NCI-H82 treated with DMSO at 0.1 percent for 48 hours (cell line): Measurements from ENCODE around the gene PRKAG1.

Source experiments
- DNase-seq: peaks from one replicate; lab custom pipeline; 2025; ENCODE audit not compliant: unreplicated experiment; lab: John Stamatoyannopoulos, UW

Gene PRKAG1

DNA sequence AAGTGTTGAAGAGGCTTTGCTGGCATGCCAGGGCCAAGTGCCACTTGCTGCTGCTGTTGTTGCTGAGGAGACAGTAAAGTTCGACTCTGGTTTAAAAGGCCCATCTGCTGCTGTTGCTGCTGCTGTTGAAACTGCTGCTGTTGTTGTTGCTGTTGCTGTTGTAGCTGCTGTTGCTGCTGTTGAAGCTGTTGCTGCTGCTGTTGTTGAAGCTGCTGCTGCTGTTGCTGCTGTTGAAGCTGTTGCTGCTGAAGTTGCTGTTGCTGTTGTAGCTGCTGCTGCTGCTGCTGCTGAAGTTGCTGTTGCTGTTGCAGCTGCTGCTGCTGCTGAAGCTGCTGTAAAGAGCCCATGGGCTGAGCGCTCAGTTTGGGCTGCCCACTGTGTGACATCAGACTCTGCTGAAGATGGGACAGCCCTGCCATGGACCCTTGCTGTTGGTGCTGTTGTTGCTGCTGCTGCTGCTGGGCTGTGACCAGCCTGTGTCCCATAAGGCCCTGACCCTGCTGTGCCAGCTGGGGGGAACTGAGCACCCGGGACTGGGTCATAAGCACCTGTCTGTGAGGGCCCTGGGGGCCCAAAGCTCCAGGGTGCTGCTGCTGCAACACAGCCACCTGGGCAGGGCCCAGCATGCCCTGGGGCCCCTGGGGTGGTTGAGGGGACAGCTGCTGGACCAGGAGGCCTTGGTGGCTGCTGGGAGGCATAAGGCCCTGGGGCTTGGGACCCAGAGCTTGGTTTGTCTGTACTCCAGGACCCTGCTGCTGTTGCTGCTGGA lies 14.3 kb upstream of the PRKAG1 start:
- DNase-seq: no peak

DNA sequence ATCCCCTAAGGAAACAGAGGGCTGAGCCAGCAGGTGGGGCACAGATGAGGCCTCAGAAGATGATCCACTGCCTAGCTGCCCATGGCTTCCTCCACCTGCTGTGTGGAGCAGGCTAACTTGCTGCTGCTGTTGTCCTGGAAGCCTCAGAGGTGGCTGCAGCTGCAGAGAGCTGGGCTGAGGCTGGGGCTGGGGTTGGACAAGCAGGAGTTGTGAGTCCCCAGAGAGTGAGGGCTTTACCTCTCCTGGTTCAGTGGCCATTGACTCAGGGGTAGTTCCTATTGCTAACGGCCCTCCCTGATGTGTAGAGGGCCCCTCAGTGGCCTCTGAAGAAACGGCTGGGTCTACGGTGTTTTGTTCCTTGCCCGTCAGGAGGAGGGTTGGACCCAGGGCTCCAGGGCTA lies 13.7 kb upstream of the PRKAG1 start:
- no peak for DNase-seq

DNA sequence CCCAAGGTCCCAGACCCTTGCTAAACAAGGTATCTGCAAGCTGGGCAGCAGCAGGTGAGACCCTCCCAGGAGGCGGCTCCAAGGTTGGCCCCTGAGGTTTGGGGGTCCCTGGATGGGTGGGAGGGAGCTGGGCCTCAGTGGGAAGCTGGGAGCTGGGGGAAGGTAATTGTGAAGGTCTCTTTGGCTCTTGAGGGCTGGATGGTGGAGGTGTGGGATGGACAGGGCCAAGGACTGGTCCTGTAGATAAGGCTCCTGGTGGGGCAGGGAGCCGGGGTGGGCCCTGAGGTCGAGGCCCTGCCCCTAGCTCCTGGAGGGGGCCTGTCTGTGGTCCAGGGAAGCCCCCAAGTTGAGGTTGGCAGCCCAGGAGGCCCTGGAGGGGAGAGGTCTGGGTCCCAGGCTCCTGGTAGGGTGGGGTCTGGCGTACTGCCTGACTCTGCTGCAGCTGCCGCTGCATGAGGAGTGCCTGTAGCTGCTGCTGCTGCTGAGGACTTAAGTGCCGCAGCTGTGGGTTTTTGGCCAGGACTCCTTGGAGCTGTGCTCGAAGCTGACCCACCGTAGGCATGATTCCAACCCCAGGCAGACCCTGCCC lies 13.1 kb upstream of the PRKAG1 start:
- no peak for DNase-seq

DNA sequence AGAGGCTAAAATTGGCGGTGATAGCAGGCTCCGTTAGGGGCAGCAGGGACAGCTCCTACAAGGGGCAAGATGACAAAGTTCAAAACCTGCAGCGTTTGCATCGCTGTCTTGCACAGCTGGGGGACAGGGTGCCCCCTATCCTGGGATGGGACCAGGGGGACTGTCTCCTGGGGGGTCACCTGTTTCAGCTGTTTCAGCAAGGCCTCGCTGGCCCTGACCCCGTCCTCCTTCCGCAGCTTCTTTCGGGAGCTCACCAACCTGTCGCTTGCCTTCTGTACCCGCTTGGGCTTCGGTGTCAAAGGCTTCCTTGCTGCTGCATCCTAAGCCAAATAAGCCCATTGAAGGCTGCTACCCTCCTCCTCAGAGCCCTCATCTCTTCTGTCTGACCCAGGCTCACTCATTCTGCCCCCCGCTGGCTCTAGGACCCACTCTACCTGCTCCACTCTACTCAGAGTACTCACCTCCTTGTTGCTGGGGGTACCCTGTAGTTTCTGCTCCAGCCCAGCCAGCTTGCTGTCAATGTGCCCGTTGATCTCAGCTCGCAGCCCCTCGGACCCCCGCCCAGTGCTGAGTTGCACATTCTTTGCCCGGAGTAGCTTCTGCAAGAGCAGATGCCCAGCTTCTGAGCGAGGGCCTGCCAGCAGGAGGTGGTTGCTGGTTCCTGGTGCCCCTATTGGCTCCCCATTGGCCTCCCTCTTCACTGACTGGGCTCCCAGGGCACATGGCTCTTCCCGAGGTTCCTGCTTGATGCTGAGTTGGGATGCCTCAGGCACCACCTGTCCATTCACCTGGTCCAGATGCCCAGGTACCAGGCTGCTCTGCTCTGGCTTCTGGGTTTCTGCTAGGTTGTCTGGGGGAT lies 12.4 kb upstream of the PRKAG1 start:
- DNase-seq: no peak

DNA sequence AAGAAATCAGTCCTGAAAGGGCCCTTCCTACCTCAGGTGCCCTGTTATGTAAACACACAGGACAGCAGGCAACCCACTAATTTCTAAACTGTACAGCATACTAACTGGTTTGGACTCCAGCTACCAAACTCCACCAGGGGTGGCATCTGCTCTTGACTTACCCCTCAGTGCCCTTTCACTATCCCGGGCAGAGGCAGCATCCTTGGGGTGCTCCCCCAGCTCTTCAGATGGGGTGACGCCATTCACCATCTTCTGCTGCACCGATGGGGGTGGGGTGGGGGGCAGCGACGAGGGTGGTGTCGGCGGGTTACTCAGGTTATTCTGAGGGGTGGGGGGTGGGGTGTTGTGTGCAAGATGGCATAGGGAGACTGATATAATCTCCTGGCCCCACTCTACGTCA lies 11.5 kb upstream of the PRKAG1 start:
- DNase-seq: no peak

DNA sequence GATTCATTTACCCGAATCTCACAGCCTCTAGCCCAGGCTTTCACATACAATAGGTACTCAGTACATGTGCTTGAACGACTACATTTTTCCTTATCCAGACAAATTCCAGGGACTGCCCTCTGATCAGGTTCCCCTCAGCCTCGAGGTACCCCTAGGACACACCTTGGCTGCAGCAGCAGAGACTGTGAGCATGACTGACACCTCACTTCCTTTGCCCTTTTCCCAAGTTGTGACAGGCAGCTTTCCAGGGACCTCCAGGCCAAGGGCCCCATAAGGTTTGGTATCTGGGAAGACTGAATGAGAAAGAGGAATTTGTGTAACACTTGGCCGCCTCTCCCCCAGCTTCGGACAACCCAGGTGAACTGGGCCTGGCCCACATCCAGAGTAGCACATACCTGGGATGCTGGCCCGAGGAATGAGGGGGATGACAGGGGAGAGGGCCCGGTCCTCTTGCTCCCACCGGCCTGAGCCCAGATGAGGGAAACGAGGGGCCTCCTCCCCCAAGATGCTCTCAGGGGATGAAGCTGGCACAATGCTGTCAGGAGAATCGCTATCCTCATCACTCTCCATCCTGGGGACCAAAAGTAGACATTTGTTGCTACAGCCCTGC lies 10.2 kb upstream of the PRKAG1 start:
- DNase-seq: no peak

DNA sequence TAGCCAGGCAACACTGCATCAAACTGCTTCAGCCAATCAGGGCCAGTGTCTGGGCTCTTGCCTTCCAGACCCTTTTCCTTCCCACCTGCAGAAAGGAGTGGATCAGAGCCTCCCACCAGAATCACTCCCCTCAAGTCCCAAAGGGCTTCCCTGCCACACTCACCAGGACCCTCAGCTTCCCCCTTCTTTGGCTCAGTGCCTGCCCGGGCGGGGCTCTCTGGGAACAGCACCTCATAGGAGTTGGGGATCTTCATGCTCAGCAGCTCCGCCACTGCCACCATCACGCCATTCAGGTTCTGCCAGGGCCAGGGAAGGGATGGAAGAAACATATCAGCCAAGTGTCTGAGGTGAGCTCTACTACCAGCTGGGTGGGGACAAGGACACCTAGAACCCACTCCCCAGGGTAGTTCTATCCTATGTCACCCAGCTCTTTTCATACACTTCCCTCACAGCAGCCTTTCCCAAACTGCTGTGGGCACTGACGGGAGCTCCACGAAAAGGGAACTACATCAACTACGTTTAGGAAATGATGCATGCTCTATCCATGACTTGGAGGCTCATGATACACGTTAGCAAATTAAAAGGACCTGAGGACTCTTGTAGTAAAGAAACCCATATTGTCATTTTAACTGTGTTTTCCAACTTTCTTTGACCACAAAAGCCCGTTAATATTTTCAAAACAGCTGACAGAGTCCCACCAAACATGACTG lies 9.4 kb upstream of the PRKAG1 start:
- no peak for DNase-seq

DNA sequence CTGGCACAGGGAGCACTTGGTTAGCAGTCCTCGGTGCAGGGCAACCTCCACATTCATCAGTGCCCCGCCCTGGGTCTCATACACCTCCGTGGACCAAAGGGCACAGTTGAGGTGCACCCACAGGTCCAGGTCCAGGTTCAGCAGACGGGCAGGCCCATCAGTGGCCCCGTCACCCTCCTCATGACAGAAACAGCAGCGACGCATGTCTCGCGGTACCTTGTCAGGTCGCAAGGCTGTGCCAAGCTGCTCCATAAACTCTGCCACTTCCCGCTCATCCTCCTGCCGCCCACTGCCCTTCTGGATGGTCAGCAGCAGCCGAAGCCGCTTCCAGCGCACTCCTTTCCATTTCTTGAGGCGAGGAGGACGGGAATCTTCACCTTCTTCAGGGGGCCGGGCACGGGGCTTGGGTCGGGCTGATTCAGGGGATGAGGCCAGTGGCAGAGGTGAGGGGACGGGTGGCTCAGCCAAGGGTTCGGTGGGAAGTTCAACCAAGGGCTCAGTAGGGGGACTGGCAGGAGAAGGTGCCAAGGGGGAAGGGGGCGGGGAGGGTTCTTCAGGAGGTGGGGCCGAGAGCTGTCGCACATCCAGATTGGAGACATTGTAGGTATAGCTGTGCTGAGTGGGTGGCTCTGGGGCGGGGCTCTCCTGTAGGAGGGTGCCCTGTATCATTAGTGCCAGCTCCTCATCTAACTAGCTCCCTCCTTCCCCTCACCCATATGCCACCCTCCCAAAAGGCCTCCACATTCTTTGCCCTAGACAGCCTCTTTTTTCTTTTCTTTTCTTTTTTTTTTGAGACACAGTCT lies 8.3 kb upstream of the PRKAG1 start:
- no peak for DNase-seq

DNA sequence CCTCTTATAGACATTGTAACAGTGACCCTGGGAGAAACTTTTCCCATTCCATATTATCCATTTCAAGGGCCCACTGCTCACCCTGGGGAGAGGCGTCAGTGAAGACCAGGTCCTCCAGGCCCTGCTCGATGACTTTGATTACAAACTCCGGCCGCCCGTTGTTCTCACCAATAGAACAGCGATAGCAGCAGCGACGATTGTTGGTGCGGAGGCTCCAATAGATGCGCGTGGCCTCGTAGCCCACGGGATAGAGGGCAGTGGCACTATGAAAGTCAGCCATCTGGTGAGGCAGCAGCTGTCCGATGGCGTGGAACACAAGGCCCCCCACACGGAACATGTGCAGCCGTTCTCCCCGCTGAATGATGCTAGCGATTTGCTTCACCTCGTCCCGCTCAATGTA lies 7.5 kb upstream of the PRKAG1 start:
- no peak for DNase-seq

DNA sequence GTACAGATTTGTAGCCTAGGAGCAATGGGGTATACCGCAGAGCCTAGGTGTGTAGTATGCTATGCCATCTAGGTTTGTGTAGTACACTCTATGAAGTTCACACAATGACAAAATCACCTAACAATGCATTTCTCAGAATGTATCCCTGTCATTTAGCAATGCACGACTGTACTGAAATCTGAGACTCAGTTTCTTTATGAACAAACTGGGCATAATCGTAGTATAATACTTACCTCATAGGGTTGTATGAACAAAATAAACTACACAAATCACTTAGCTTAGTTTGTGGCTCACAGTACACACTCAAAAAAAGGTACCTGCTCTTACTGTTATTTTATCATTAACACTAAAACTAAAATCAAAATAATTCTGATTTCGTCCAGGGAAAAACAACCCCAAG lies 6.9 kb upstream of the PRKAG1 start:
- no peak for DNase-seq

DNA sequence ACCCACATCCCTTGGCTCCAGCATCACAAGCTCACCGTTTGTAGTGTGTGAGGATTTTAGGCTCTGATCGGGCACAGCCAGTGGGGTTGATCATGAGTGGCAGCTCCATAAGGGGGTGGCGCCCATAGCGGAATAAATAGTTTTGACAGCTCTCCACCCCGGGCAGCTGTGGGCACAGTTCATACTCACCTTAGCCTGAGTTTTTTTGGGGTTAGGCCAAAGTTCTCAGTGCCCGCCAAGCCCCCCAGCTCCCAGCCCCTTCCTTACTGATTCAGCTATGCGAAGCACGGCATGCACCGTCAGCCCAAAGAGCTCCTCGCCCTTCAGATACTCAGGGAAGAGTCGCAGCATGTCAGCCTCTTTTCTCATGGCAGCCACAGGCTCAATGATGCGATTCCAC lies 6.0 kb upstream of the PRKAG1 start:
- DNase-seq: no peak

DNA sequence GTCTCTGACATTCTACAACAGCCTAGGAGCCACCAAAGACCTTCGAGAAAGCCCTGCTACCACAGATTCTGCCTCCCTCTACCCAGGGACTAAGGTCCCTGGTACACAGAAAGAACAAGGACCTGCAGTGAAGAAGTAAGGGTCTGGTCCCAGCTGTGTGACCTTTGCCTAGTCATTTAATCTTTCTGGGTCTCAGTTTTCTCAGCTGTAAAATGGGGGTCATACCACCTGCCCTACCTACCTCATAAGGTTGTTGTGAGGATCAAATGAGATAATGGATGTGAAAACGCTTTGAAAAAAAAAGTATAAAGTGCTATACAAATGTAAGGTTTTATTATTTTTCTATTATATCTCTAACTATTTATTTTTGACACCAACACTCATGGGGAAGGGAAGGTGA lies 5.2 kb upstream of the PRKAG1 start:
- no peak for DNase-seq

DNA sequence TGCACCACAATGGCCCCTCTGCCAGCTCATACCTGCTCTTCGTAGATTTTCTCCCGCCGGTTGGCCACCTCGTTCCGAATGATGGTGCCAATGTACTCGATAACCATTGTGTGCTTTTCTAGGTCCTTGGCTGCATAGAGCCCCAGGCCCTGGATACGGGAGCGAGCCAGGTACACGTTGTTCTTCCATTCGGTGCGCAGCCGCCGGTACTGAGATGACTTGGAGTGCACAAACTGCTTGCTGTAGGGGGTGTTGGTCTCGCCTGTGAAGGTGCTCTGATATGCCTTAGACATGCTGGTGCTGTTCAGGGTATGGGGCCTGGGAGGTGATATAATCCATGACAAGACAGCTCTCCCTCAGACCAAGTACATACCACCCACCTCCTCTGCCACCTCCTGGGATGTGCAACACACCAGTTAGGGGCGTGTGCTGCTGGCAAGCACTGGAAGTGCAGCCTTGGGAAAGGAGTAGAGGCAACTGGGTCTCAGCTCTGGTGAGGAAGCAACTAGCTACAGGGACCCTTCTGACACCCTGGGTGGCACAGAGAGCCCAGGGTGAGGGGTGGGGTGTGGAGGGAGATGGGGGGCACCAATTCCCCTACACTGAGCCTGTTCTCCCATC lies 4.1 kb upstream of the PRKAG1 start:
- DNase-seq: no peak

DNA sequence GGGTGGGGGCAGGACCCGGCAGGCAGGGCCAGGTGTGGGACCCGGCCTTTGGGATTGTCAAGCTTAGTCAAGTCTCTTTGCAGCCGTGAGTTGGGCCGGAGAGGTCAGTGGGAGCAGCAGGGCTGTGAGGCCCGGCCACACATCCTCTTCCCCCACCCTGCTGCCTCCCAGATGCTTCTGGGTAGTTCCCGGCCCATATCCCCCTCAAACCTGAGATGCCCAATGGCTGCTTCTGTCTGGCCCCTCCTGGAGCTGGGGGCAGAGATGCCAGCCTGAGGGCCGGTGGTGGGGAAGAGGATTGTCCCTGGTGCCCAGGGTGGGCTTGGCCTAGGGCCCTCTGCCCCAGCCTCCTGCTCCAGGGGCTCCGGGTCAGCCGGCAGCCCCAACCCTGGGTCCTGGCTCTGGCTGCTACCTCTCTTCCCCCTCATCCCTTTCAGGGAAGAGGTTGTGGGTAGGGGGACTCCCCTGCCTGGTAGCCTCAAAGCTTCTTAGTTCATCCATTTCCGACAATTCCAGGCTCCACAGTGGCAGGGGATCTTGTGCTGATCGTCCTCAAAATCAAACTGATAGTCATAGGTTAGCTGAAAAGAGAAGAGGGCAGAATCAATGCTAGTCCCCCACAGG lies 2.8 kb upstream of the PRKAG1 start:
- no peak for DNase-seq

DNA sequence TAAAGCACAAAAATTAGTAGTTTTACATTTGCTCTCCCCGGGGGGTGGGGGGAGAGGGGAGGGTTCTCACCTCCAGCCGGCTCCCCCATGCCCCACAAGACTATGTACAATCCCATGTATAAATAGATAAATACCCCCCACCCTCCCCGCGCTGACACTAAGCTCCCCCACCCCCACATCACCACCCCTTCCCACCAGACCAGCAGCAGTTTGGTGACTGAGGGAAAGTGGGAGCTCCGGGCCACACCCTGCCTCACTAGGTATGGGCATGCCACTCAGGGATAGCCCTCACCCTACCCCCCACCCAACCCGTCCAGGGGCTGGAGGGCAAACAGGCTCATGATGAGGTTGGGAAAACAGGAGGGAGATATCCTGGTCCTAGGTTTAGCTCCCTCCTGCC lies 1.9 kb upstream of the PRKAG1 start:
- no peak for DNase-seq

DNA sequence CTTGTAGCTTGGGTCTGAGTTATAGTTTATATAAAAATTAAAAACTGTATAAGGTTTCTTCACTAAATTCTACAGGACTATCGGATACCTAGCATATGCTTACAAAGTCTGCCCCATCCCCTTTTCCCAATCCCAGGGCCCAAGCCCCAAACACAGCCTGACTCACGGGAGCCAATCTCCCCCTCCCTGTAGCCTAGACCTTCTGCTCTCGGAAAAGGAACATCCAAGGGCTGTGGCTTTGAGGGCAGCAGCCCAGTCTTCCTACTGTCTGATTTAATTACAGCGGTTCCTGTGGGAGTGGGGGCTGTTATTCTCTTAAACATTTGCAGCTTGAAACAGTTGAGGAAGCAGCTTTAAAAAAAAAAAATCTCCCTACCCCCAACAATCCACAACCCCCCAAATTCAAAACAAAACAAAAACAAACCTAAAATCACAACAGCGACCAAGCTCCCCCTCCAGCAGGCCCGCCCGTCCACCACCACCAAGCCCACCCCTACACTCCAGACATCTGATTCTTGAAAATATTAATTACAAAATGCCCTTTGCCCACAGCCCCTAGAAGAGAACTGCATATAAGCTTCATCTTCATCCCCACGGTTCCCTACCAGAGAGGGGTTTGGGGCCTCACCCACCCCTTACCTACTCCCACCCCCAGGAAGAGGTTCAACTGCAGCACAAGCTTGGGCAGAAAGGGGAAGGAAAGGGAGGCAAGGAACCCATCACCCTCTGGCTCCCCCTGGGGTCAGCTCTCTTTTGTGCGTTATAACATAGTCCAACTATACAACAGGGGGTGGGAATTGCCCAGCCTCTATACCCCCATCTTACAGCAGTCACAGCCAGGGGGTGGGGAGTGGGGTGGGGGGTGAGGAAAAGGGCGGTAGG lies 1.1 kb upstream of the PRKAG1 start:
- DNase-seq: no peak

DNA sequence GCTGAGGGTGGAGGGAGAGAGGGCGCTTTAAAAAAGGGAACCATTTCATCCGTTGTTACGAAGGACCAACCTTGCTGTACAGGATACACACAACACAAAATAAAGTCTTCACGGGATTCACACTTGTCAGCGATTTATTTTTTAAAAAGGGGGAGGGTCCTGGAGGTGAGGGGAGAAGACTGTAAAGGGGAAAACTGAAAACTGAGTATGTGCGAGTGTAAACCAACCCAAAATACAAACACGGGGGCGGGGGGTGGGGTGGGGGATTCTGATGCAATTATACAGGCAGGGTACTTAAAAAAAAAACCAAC lies 499 bp upstream of the PRKAG1 start:
- DNase-seq: no peak

DNA sequence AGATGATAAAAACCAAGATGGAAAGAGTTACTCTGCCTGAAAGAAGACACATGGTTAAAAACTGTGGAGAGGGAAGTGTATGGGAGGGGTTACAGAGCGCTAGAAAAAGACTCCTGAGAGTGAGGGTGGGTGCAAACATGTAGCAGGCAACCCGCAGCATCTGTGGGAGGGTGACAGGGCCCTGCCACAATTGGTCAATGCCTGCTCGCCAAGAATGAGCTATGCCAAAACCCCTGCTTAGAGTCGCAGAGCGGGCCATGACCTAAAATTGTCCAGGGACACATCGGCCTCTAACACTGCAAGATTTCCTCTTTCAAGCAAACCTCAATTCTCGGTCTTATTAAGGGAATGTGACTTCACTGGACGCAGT lies 700 bp downstream of the PRKAG1 start:
- DNase-seq: no peak

DNA sequence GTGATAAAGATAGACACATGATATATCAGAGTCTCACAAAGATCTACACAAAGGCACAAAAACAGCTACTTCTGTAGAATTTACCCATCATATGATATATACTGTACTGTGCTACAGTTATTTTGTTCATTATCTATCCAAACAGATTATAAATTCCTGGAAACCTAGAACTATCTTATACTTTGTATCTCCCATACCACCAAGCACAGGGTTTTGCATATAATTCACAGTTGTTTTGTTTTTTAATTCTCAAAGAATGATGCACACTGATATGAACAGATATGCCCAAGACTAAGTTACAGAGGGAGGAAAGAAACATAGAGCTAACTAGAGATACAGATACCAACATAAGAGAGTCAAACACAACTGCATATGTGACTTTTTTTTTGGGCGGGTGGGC lies 3.4 kb downstream of the PRKAG1 start:
- DNase-seq: no peak
